ENCODE results near the gene TOR1A.
"Not testable (repeated sequence)": the region's sequence is repeated elsewhere in the genome, so short reads cannot be mapped to it uniquely, and the experiment has no call there.

TOR1A gene

GRCh38 chr9:129776566-129776937, 47.4 kb downstream of the TOR1A start:
- peak; percentile 20 for DNase-seq (ENCODE audit: low read depth)
- no peak overlapping the region for H3K4me3 ChIP-seq (replicated peaks; ENCODE audit: low read depth, low read length)
- TF ChIP-seq CTCF (IDR thresholded peaks at IDR 0.05; ENCODE audit: low read length, missing control alignments), result no peak

GRCh38 chr9:129776096-129776495, 47.8 kb downstream of the TOR1A start:
- not testable (repeated sequence) for DNase-seq (ENCODE audit: low read depth); H3K4me3 ChIP-seq (replicated peaks; ENCODE audit: low read depth, low read length)

GRCh38 chr9:129775448-129775798, 48.5 kb downstream of the TOR1A start:
- no peak overlapping the region for H3K4me3 ChIP-seq (replicated peaks; ENCODE audit: low read depth, low read length)
- no peak for DNase-seq (ENCODE audit: low read depth)
- TF ChIP-seq CTCF (IDR thresholded peaks at IDR 0.05; ENCODE audit: low read length, missing control alignments), result no peak

GRCh38 chr9:129774791-129775447, 49.0 kb downstream of the TOR1A start:
- DNase-seq (ENCODE audit: low read depth), result no peak
- no peak for TF ChIP-seq CTCF (IDR thresholded peaks at IDR 0.05; ENCODE audit: low read length, missing control alignments)

GRCh38 chr9:129773262-129774048, 50.5 kb downstream of the TOR1A start:
- no peak for TF ChIP-seq CTCF (IDR thresholded peaks at IDR 0.05; ENCODE audit: low read length, missing control alignments)
- DNase-seq (ENCODE audit: low read depth), result peak; percentile 85

More at GRCh38 chr9:129774791-129775447, 49.0 kb downstream of the TOR1A start:
- no peak overlapping the region for H3K4me3 ChIP-seq (replicated peaks; ENCODE audit: low read depth, low read length)

GRCh38 chr9:129770741-129771140, 53.2 kb downstream of the TOR1A start:
- TF ChIP-seq CTCF (IDR thresholded peaks at IDR 0.05; ENCODE audit: low read length, missing control alignments), result no peak
- H3K4me3 ChIP-seq (replicated peaks; ENCODE audit: low read depth, low read length), result no peak overlapping the region
- DNase-seq (ENCODE audit: low read depth), result no peak

More at GRCh38 chr9:129773262-129774048, 50.5 kb downstream of the TOR1A start:
- no peak overlapping the region for H3K4me3 ChIP-seq (replicated peaks; ENCODE audit: low read depth, low read length)

- TF ChIP-seq CTCF (IDR thresholded peaks at IDR 0.05; ENCODE audit: low read length, missing control alignments), result no peak
- no peak for DNase-seq (ENCODE audit: low read depth)
- H3K4me3 ChIP-seq (replicated peaks; ENCODE audit: low read depth, low read length), result no peak overlapping the region
Observed at GRCh38 chr9:129769669-129770068, 54.3 kb downstream of the TOR1A start.
